Measurements from ENCODE around the gene FAM200C.

- TF ChIP-seq CTCF (IDR thresholded peaks at IDR 0.05): no peak
- TF ChIP-seq POLR2A (IDR thresholded peaks at IDR 0.05): no peak
Observed at GRCh38 chr5:160420331-160420610, 20.4 kb upstream of the FAM200C start.
